RWPE1 (cell line): ENCODE results near the gene DNASE2.

ENCODE experiments used
- CTCF ChIA-PET: fragments of 350-600 bp; sonication (Branson Sonifier 250); formaldehyde crosslinking; extraction: SDS; loops from one replicate; lab custom pipeline; 2021; lab: Yijun Ruan, JAX
- POLR2A ChIA-PET: fragments of 400-600 bp; formaldehyde crosslinking; extraction: SDS; loops from one replicate; lab custom pipeline; 2020; ENCODE audit warnings: antibody characterized with exemption; ENCODE audit not compliant: low non-redundant PET; lab: Yijun Ruan, JAX
- DNase-seq: peaks from one replicate; pipeline ENCODE4 v3.0.0; 2012; ENCODE audit warnings: low spot score
- H3K27ac ChIP-seq: fragments of 450-650 bp; 2 replicates; pipeline ENCODE4 v1.5.1; 2017
- CTCF ChIP-seq: fragments of 450-650 bp; conservative IDR thresholded peaks from 2 replicates; pipeline ENCODE4 v1.5.1; 2017; ENCODE audit warnings: low read depth, mild to moderate bottlenecking

The DNASE2 gene

GRCh38 chr19:12880551-12881171 is 588 bp downstream of the DNASE2 start:
- ChIA-PET CTCF (no interaction called here), POLR2A (interaction anchor here (0.6 to 1.0 kb wide), 3 partner anchors 37 to 62 kb away, joined by 6 to 11 read pairs (median 8); no protein-coding TSS in a partner anchor)
- H3K27ac ChIP-seq = peak overlapping the region; percentile 87
- no peak for TF ChIP-seq CTCF
- no peak for DNase-seq

GRCh38 chr19:12875086-12875485 is 6.2 kb downstream of the DNASE2 start:
- CTCF ChIA-PET = no interaction called here
- TF ChIP-seq CTCF = no peak
- DNase-seq = no peak
- no peak overlapping the region for H3K27ac ChIP-seq
- POLR2A ChIA-PET = no interaction called here

GRCh38 chr19:12873891-12874745 is 7.1 kb downstream of the DNASE2 start:
- no peak for TF ChIP-seq CTCF
- ChIA-PET CTCF (interaction anchor here (0.6 to 0.8 kb wide), 3 partner anchors 13 to 183 kb away, joined by 3 to 5 read pairs (median 4); no protein-coding TSS in a partner anchor), POLR2A (interaction anchor here (0.6 kb wide), 1 partner anchor 187 kb away, joined by 3 read pairs; no protein-coding TSS in a partner anchor)
- H3K27ac ChIP-seq = peak overlapping the region; percentile 56; the same call in 1 of the 2 replicates
- no peak for DNase-seq

- POLR2A ChIA-PET = interaction anchor here (0.6 to 0.8 kb wide), 5 partner anchors 80 to 259 kb away, joined by 3 to 11 read pairs (median 4); no protein-coding TSS in a partner anchor
- TF ChIP-seq CTCF = peak; percentile 21; the same call in 1 of the 2 replicates
- peak overlapping the region; percentile 56 for H3K27ac ChIP-seq
- CTCF ChIA-PET = interaction anchor here (0.5 to 0.9 kb wide), 7 partner anchors 12 to 319 kb away, joined by 3 to 8 read pairs (median 3); no protein-coding TSS in a partner anchor
- peak; percentile 94 for DNase-seq
These were observed 8.0 kb downstream of the DNASE2 start for GRCh38 chr19:12872941-12873890.

- POLR2A ChIA-PET = no interaction called here
These were observed 9.0 kb downstream of the DNASE2 start for GRCh38 chr19:12872255-12872654.

More at GRCh38 chr19:12872255-12872654, 9.0 kb downstream of the DNASE2 start:
- CTCF ChIA-PET = interaction anchor here (0.5 to 0.8 kb wide), 3 partner anchors 18 to 318 kb away, joined by 3 to 8 read pairs (median 3); no protein-coding TSS in a partner anchor
- H3K27ac ChIP-seq = no peak overlapping the region; the same call in 1 of the 2 replicates
- no peak for TF ChIP-seq CTCF
- no peak for DNase-seq
